Measurements from ENCODE around the gene SLC6A17.

GRCh38 chr1:110133436-110133835, 16.9 kb upstream of the SLC6A17 start:
- TF ChIP-seq EZH2phosphoT487 (IDR thresholded peaks at IDR 0.05; ENCODE audit: low read length): no peak
- TF ChIP-seq CTCF (IDR thresholded peaks at IDR 0.05; ENCODE audit: low read length): no peak

Measured in MM.1S (cell line).